Right atrium auricular region (tissue), 2 donors: ENCODE results near the gene TMEM131L. TPM values are rescaled to one million over a fixed set of nuclear protein-coding genes. Genes with fewer than 3 reads are reported as not detected.

Experiments used
- DNase-seq: peaks from one replicate; pipeline ENCODE4 v3.0.0-alpha.2; 2019; ENCODE audit warnings: low spot score
- H3K27ac ChIP-seq, 2 donors: fragments of 200-600 bp; sonication (generic); 1 replicate in 1 of 2; 2 replicates in 1 of 2; pipeline ENCODE4 v1.5.1; 2016 to 2019
- H3K27me3 ChIP-seq, 2 donors: fragments of 200-600 bp; sonication (generic); one replicate each; pipeline versions ENCODE4 v1.5.1 to v1.6.0; 2017 to 2019
- H3K36me3 ChIP-seq: fragments of 200-600 bp; sonication (generic); one replicate; pipeline ENCODE4 v1.5.1; 2016
- H3K4me1 ChIP-seq, 2 donors: fragments of 200-600 bp; sonication (generic); one replicate each; pipeline versions ENCODE4 v1.5.1 to v1.6.0; 2017 to 2019
- H3K4me3 ChIP-seq, 2 donors: fragments of 200-600 bp; sonication (generic); 1 replicate in 1 of 2; 2 replicates in 1 of 2; pipeline ENCODE4 v1.5.1; 2017 to 2019; ENCODE audit warnings: mild to moderate bottlenecking in 1 of 2, moderate library complexity in 1 of 2
- H3K9me3 ChIP-seq, 2 donors: fragments of 200-600 bp; sonication (generic); one replicate each; pipeline ENCODE4 v1.5.1; 2019
- total RNA-seq, 2 donors: library from RNA; depleted of rRNA; stranded (reverse); fragments of >200 nt; gene quantifications; one replicate each; pipeline ENCODE4 v1.1.0, GENCODE V29; 2016
- TF ChIP-seq, protein P1 (sequence below), 2 donors: fragments of 200-600 bp; sonication (generic); IDR thresholded peaks; one replicate each; pipeline ENCODE4 v1.5.1; 2019; ENCODE audit warnings: antibody characterized with exemption in 2 of 2

The TMEM131L gene
- total RNA-seq, 2 donors from 2014 or later, result 10.9 to 15.4 TPM

- H3K36me3 ChIP-seq, result no peaks in the 10 kb centered on the region
- TF ChIP-seq, protein P1, sequence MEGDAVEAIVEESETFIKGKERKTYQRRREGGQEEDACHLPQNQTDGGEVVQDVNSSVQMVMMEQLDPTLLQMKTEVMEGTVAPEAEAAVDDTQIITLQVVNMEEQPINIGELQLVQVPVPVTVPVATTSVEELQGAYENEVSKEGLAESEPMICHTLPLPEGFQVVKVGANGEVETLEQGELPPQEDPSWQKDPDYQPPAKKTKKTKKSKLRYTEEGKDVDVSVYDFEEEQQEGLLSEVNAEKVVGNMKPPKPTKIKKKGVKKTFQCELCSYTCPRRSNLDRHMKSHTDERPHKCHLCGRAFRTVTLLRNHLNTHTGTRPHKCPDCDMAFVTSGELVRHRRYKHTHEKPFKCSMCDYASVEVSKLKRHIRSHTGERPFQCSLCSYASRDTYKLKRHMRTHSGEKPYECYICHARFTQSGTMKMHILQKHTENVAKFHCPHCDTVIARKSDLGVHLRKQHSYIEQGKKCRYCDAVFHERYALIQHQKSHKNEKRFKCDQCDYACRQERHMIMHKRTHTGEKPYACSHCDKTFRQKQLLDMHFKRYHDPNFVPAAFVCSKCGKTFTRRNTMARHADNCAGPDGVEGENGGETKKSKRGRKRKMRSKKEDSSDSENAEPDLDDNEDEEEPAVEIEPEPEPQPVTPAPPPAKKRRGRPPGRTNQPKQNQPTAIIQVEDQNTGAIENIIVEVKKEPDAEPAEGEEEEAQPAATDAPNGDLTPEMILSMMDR (IDR thresholded peaks at IDR 0.05), result no peak
- no peak overlapping the region for H3K27ac ChIP-seq
- H3K4me3 ChIP-seq, result no peak overlapping the region
- no peak for DNase-seq
- no peaks in the 10 kb centered on the region for H3K27me3 ChIP-seq
- peaks cover 0 to 35% of the 10 kb centered on the region in 2 donors for H3K4me1 ChIP-seq
- no peaks in the 10 kb centered on the region for H3K9me3 ChIP-seq
Measured at GRCh38 chr4:153509724-153510123, 43.6 kb downstream of the TMEM131L start.

GRCh38 chr4:153510252-153511001 lies 44.3 kb downstream of the TMEM131L start:
- Histone ChIP-seq H3K27ac (no peak overlapping the region), H3K27me3 (no peaks in the 10 kb centered on the region), H3K4me1 (peaks cover 0 to 39% of the 10 kb centered on the region in 2 donors), H3K4me3 (no peak overlapping the region), H3K36me3 (no peaks in the 10 kb centered on the region), H3K9me3 (no peaks in the 10 kb centered on the region)
- TF ChIP-seq, protein P1 (IDR thresholded peaks at IDR 0.05), result no peak
- no peak for DNase-seq

DNA sequence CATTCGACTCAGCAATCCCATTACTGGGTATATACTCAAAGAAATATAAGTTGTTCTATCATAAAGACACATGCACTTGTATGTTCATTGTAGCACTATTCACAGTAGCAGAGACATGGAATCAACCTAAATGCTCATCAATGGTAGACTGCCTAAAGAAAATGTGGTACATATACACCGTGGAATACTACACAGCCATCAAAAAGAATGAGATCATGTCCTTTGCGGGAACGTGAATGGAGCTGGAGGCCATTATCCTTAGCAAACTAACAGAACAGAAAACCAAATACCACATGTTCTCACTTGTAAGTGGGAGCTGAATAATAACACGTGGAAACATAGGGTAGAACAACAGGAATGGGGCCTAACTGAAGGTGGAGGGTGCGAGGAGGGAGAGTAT lies 44.9 kb downstream of the TMEM131L start:
- Histone ChIP-seq H3K36me3 (no peaks in the 10 kb centered on the region), H3K9me3 (no peaks in the 10 kb centered on the region), H3K27me3 (no peaks in the 10 kb centered on the region), H3K27ac (no peak overlapping the region), H3K4me3 (no peak overlapping the region), H3K4me1 (peaks cover 0 to 39% of the 10 kb centered on the region in 2 donors)
- TF ChIP-seq, protein P1 (IDR thresholded peaks at IDR 0.05), result no peak
- DNase-seq, result no peak

- Histone ChIP-seq H3K27me3 (no peaks in the 10 kb centered on the region), H3K27ac (peak overlapping the region; percentile 50), H3K9me3 (no peaks in the 10 kb centered on the region), H3K36me3 (no peaks in the 10 kb centered on the region), H3K4me3 (no peak overlapping the region), H3K4me1 (peaks cover 0 to 35% of the 10 kb centered on the region in 2 donors)
- no peak for DNase-seq
- TF ChIP-seq, protein P1 (IDR thresholded peaks at IDR 0.05), result no peak
Measured at GRCh38 chr4:153512162-153512852, 46.1 kb downstream of the TMEM131L start.

GRCh38 chr4:153512952-153513500 lies 46.9 kb downstream of the TMEM131L start:
- H3K4me3 ChIP-seq, result no peak overlapping the region
- no peaks in the 10 kb centered on the region for H3K36me3 ChIP-seq
- H3K9me3 ChIP-seq, result no peaks in the 10 kb centered on the region
- DNase-seq, result no peak
- H3K4me1 ChIP-seq, result peaks cover 0 to 38% of the 10 kb centered on the region in 2 donors
- peak overlapping the region; percentile 50 for H3K27ac ChIP-seq
- TF ChIP-seq, protein P1 (IDR thresholded peaks at IDR 0.05), result no peak
- no peaks in the 10 kb centered on the region for H3K27me3 ChIP-seq
